Trophoblast cell (in vitro differentiated cells and primary cell): ENCODE measurements around the gene RALGDS.
"Not testable (repeated sequence)": the region's sequence is repeated elsewhere in the genome, so short reads cannot be mapped to it uniquely, and the experiment has no call there.

ENCODE experiments used
- DNase-seq, 2 donors: peaks; one replicate each; pipeline ENCODE4 v3.0.0-alpha.2; 2016
- H2AFZ ChIP-seq: 2 replicates; pipeline ENCODE4 v1.6.1; 2013; ENCODE audit warnings: low read length, moderate library complexity, mild to moderate bottlenecking; ENCODE audit not compliant: insufficient read depth, poor library complexity
- H2AK5ac ChIP-seq: 2 replicates; pipeline ENCODE4 v1.6.1; 2013; ENCODE audit warnings: mild to moderate bottlenecking, low read length
- H2BK120ac ChIP-seq: 2 replicates; pipeline ENCODE4 v1.6.1; 2013; ENCODE audit warnings: low read length, mild to moderate bottlenecking, moderate library complexity; ENCODE audit not compliant: insufficient read depth, poor library complexity
- H2BK12ac ChIP-seq: 2 replicates; pipeline ENCODE4 v1.6.1; 2013; ENCODE audit warnings: mild to moderate bottlenecking, low read length, moderate library complexity
- H2BK5ac ChIP-seq: 2 replicates; pipeline ENCODE4 v1.6.1; 2013; ENCODE audit warnings: low read length, low read depth, moderate library complexity, mild to moderate bottlenecking; ENCODE audit not compliant: poor library complexity
- H3K14ac ChIP-seq: 2 replicates; pipeline ENCODE4 v1.6.1; 2013; ENCODE audit warnings: mild to moderate bottlenecking, low read length
- H3K18ac ChIP-seq: 2 replicates; pipeline ENCODE4 v1.6.1; 2013; ENCODE audit warnings: mild to moderate bottlenecking, low read length
- H3K23ac ChIP-seq: 2 replicates; pipeline ENCODE4 v1.6.1; 2013; ENCODE audit warnings: low read length
- H3K27ac ChIP-seq: 2 replicates; pipeline ENCODE4 v1.5.1; 2013; ENCODE audit warnings: low read depth, mild to moderate bottlenecking, inconsistent platforms, low read length, moderate library complexity
- H3K27me3 ChIP-seq: 2 replicates; pipeline ENCODE4 v1.6.1; 2013; ENCODE audit warnings: inconsistent platforms, mild to moderate bottlenecking, low read length, moderate library complexity; ENCODE audit not compliant: insufficient read depth
- H3K36me3 ChIP-seq, 2 experiments: 1 replicate in 1 of 2; 2 replicates in 1 of 2; pipeline ENCODE4 v1.6.1; 2013; ENCODE audit warnings: low read length in 2 of 2, mild to moderate bottlenecking in 2 of 2, moderate library complexity in 1 of 2; ENCODE audit not compliant: insufficient read depth in 2 of 2, control insufficient read depth in 1 of 2
- H3K4ac ChIP-seq: 2 replicates; pipeline ENCODE4 v1.6.1; 2013; ENCODE audit warnings: low read depth, mild to moderate bottlenecking, low read length, moderate library complexity
- H3K4me1 ChIP-seq, 2 experiments: 1 replicate in 1 of 2; 2 replicates in 1 of 2; pipeline ENCODE4 v1.6.1; 2013; ENCODE audit warnings: low read length in 2 of 2, mild to moderate bottlenecking in 2 of 2, moderate library complexity in 1 of 2; ENCODE audit not compliant: insufficient read depth in 2 of 2, control insufficient read depth in 1 of 2
- H3K4me2 ChIP-seq: 2 replicates; pipeline ENCODE4 v1.6.1; 2013; ENCODE audit warnings: inconsistent platforms, mild to moderate bottlenecking, low read length, moderate library complexity
- H3K4me3 ChIP-seq: 2 replicates; pipeline ENCODE4 v1.5.1; 2013; ENCODE audit warnings: mild to moderate bottlenecking, low read depth, low read length, inconsistent platforms
- H3K79me1 ChIP-seq: one replicate; pipeline ENCODE4 v1.6.1; 2013; ENCODE audit warnings: low read length
- H3K79me2 ChIP-seq: 2 replicates; pipeline ENCODE4 v1.6.1; 2013; ENCODE audit warnings: low read length, mild to moderate bottlenecking; ENCODE audit not compliant: control insufficient read depth, insufficient read depth, poor library complexity
- H3K9ac ChIP-seq: 2 replicates; pipeline ENCODE4 v1.6.1; 2013; ENCODE audit warnings: mild to moderate bottlenecking, low read length
- H3K9me3 ChIP-seq: 2 replicates; pipeline ENCODE4 v1.6.1; 2013; ENCODE audit warnings: low read depth, mild to moderate bottlenecking, control low read depth, inconsistent platforms, low read length; ENCODE audit not compliant: insufficient read depth
- H4K12ac ChIP-seq: 2 replicates; pipeline ENCODE4 v1.6.1; 2013; ENCODE audit warnings: low read depth, mild to moderate bottlenecking, low read length, moderate library complexity
- H4K8ac ChIP-seq: 2 replicates; pipeline ENCODE4 v1.6.1; 2013; ENCODE audit warnings: low read depth, mild to moderate bottlenecking, low read length, moderate library complexity
- H4K91ac ChIP-seq: one replicate; pipeline ENCODE4 v1.6.1; 2013; ENCODE audit warnings: low read depth, mild to moderate bottlenecking, low read length, moderate library complexity
- WGBS: extraction: QIAGEN DNeasy Blood & Tissue Kit; methylation state at CpG from one replicate; pipeline ENCODE4 v1.1.7; 2013; ENCODE audit warnings: missing lambda C conversion rate; ENCODE audit not compliant: insufficient read length, insufficient coverage; ENCODE audit errors: extremely low coverage; 5-methylcytosine and 5-hydroxymethylcytosine counted together

RALGDS gene

GRCh38 chr9:133071484-133072150 lies 49.4 kb downstream of the RALGDS start:
- Histone ChIP-seq H4K91ac (no peak overlapping the region), H3K4me1 (peaks cover 2 to 3% of the 10 kb centered on the region in 2 experiments), H3K79me1 (no peaks in the 10 kb centered on the region), H3K9ac (no peak overlapping the region), H4K8ac (no peak overlapping the region), H2BK12ac (no peak overlapping the region), H3K4me3 (no peak overlapping the region), H2BK120ac (no peak overlapping the region), H2AK5ac (no peak overlapping the region), H3K18ac (no peak overlapping the region), H3K36me3 (peaks cover 0 to 3% of the 10 kb centered on the region in 2 experiments), H2BK5ac (no peak overlapping the region), H3K4me2 (no peak overlapping the region), H3K27me3 (no peaks in the 10 kb centered on the region), H4K12ac (no peak overlapping the region), H3K79me2 (no peaks in the 10 kb centered on the region), H3K27ac (no peak overlapping the region), H3K4ac (no peak overlapping the region), H2AFZ (no peak overlapping the region), H3K14ac (no peak overlapping the region), H3K23ac (no peak overlapping the region), H3K9me3 (no peaks in the 10 kb centered on the region)
- WGBS = no CpG with 5 or more reads among the region's 33 CpGs
- no peak for DNase-seq

- not testable (repeated sequence) for H3K4me3 ChIP-seq, H3K4me1 ChIP-seq, H3K23ac ChIP-seq, H3K9me3 ChIP-seq, H3K79me1 ChIP-seq, H4K12ac ChIP-seq, H3K27ac ChIP-seq, H3K4ac ChIP-seq, DNase-seq, H3K9ac ChIP-seq, H2BK5ac ChIP-seq, H4K91ac ChIP-seq, H3K36me3 ChIP-seq, H2BK12ac ChIP-seq, H3K18ac ChIP-seq, H2AFZ ChIP-seq, H3K79me2 ChIP-seq, H2BK120ac ChIP-seq, H3K4me2 ChIP-seq, H4K8ac ChIP-seq, H2AK5ac ChIP-seq, H3K14ac ChIP-seq, H3K27me3 ChIP-seq
- no CpG with 5 or more reads among the region's 31 CpGs for WGBS
Observed at GRCh38 chr9:133070985-133071384, 50.1 kb downstream of the RALGDS start.

DNA sequence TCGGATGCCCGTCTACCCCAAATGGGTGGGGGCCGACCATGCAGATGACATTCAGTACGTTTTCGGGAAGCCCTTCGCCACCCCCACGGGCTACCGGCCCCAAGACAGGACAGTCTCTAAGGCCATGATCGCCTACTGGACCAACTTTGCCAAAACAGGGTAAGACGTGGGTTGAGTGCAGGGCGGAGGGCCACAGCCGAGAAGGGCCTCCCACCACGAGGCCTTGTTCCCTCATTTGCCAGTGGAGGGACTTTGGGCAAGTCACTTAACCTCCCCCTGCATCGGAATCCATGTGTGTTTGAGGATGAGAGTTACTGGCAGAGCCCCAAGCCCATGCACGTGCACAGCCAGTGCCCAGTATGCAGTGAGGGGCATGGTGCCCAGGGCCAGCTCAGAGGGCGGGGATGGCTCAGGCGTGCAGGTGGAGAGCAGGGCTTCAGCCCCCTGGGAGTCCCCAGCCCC lies 50.5 kb downstream of the RALGDS start:
- not testable (repeated sequence) for H4K8ac ChIP-seq, H2BK12ac ChIP-seq, H2BK5ac ChIP-seq, H3K4me1 ChIP-seq, H3K9ac ChIP-seq, H2AFZ ChIP-seq, H3K4me2 ChIP-seq, H4K12ac ChIP-seq, H2BK120ac ChIP-seq, H3K27me3 ChIP-seq, H3K14ac ChIP-seq, H4K91ac ChIP-seq, H3K23ac ChIP-seq, H3K36me3 ChIP-seq, H3K9me3 ChIP-seq, H3K27ac ChIP-seq, H3K4me3 ChIP-seq, H3K79me1 ChIP-seq, H3K18ac ChIP-seq, H3K4ac ChIP-seq, H3K79me2 ChIP-seq, H2AK5ac ChIP-seq, DNase-seq
- WGBS = no CpG with 5 or more reads among the region's 17 CpGs

DNA sequence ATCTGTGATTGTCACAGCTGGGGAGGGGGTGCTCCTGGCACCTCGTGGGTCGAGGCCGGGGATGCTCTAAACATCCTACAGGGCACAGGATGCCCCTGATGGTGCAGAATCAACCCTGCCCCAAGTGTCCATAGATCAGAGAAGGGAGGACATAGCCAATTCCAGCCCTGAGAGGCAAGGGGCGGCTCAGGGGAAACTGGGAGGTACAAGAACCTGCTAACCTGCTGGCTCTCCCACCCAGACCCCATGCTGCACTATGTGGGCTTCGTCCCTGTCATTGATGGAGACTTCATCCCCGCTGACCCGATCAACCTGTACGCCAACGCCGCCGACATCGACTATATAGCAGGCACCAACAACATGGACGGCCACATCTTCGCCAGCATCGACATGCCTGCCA lies 52.6 kb downstream of the RALGDS start:
- H3K4me1 ChIP-seq, H3K4me2 ChIP-seq, H3K18ac ChIP-seq, H2AFZ ChIP-seq, H3K27ac ChIP-seq, H4K91ac ChIP-seq, H2BK120ac ChIP-seq, H3K79me1 ChIP-seq, H3K36me3 ChIP-seq, H3K14ac ChIP-seq, H2BK5ac ChIP-seq, H3K9me3 ChIP-seq, H3K4me3 ChIP-seq, H3K4ac ChIP-seq, H4K12ac ChIP-seq, H3K23ac ChIP-seq, DNase-seq, H2BK12ac ChIP-seq, H3K27me3 ChIP-seq, H4K8ac ChIP-seq, H2AK5ac ChIP-seq, H3K79me2 ChIP-seq, H3K9ac ChIP-seq: not testable (repeated sequence)
- whole genome bisulfite sequencing = no CpG with 5 or more reads among the region's 15 CpGs
